K562 (cell line): Measurements from ENCODE around the gene ANP32B. TPM values are rescaled to one million over a fixed set of nuclear protein-coding genes. Genes with fewer than 3 reads are reported as not detected.
A peak's percentile ranks its signal among the peaks of the same experiment; 100 is the strongest.
"Not testable (repeated sequence)": the region's sequence is repeated elsewhere in the genome, so short reads cannot be mapped to it uniquely, and the experiment has no call there.

Experiments used
- ATAC-seq: fragments of 200-7000 bp; cut with Tn5 transposase; 3 replicates; pipeline ENCODE4 v1.9.1; 2020; ENCODE audit warnings: moderate library complexity
- BruUV-seq: library from RNA; stranded (reverse); fragments of 400-500 nt; replicated peaks from 2 replicates; lab custom pipeline; 2021; lab: Mats Ljungman, UMichigan
- CTCF ChIA-PET: fragments of 300-600 bp; formaldehyde crosslinking; extraction: SDS; loops from one replicate; lab custom pipeline; 2021; ENCODE audit warnings: low intra/inter-chr PET ratio; lab: Yijun Ruan, JAX
- POLR2A ChIA-PET: fragments of 300-600, 350-650 bp; sonication (Branson Sonifier 250); formaldehyde crosslinking; extraction: SDS; loops from one replicate; lab custom pipeline; 2021; ENCODE audit warnings: antibody characterized with exemption, inconsistent platforms; lab: Yijun Ruan, JAX
- DNase-seq, 4 experiments: peaks; one replicate each; pipeline versions ENCODE4 v3.0.0 to v3.0.0-alpha.2; 2011 to 2018; ENCODE audit warnings: low spot score in 3 of 4, mixed read lengths in 3 of 4; ENCODE audit errors: extremely low read depth in 1 of 4
- FAIRE-seq: peaks from 2 replicates; lab custom pipeline; 2011; peaks lifted over from hg19 to GRCh38; lab: Jason Lieb, UNC
- H2AFZ ChIP-seq: 2 replicates; pipeline ENCODE4 v1.6.0; 2011; ENCODE audit warnings: low read depth, low read length, control low read depth, inconsistent platforms
- H3K27ac ChIP-seq: fragments of 200-600 bp; 3 replicates; pipeline ENCODE4 v1.8.0; 2011; ENCODE audit warnings: low read depth, mild to moderate bottlenecking, control low read depth, inconsistent platforms, low read length, moderate library complexity, mixed read lengths; ENCODE audit errors: extremely low read depth
- H3K27me3 ChIP-seq, 2 experiments: fragments of 300-600 bp in 1 of 2; 2 replicates in 1 of 2; 3 replicates in 1 of 2; pipeline versions ENCODE4 v1.6.0 to v1.8.0; 2011; ENCODE audit warnings: inconsistent platforms in 2 of 2, low read length in 2 of 2, mild to moderate bottlenecking in 1 of 2, mixed read lengths in 1 of 2, moderate library complexity in 1 of 2; ENCODE audit not compliant: control insufficient read depth in 2 of 2, insufficient read depth in 2 of 2
- H3K36me3 ChIP-seq: fragments of 300-600 bp; 3 replicates; pipeline ENCODE4 v1.8.0; 2011; ENCODE audit warnings: mild to moderate bottlenecking, low read length, inconsistent platforms; ENCODE audit not compliant: control insufficient read depth, insufficient read depth
- H3K4me1 ChIP-seq, 2 experiments: fragments of 200-600 bp in 1 of 2; replicated peaks in 1 of 2; 2 replicates in 1 of 2; 3 replicates in 1 of 2; pipeline versions ENCODE4 v1.5.1 to v1.8.0; 2011; ENCODE audit warnings: inconsistent platforms in 2 of 2, low read length in 2 of 2, mild to moderate bottlenecking in 1 of 2, mixed read lengths in 1 of 2, moderate library complexity in 1 of 2; ENCODE audit not compliant: control insufficient read depth in 2 of 2, insufficient read depth in 2 of 2
- H3K4me2 ChIP-seq: 2 replicates; pipeline ENCODE4 v1.6.1; 2011; ENCODE audit warnings: low read length, control low read depth, inconsistent platforms, mixed read lengths; ENCODE audit not compliant: insufficient read depth
- H3K4me3 ChIP-seq: fragments of 200-600 bp; sonication (generic), shearing (Covaris generic); 2 replicates; pipeline ENCODE4 v1.5.1; 2016; ENCODE audit warnings: control low read depth, inconsistent platforms
- H3K79me2 ChIP-seq: fragments of 200-600 bp; 3 replicates; pipeline ENCODE4 v1.8.0; 2011; ENCODE audit warnings: low read length, inconsistent platforms; ENCODE audit not compliant: control insufficient read depth, insufficient read depth
- H3K9ac ChIP-seq, 2 experiments: 2 replicates each; pipeline versions ENCODE4 v1.6.0 to v1.6.1; 2011; ENCODE audit warnings: low read depth in 2 of 2, low read length in 2 of 2, control low read depth in 1 of 2, inconsistent platforms in 1 of 2, mild to moderate bottlenecking in 1 of 2, mixed read lengths in 1 of 2; ENCODE audit not compliant: insufficient read depth in 1 of 2
- H3K9me1 ChIP-seq: one replicate; pipeline ENCODE4 v1.6.0; 2011; ENCODE audit warnings: inconsistent platforms, mild to moderate bottlenecking, low read length, moderate library complexity; ENCODE audit not compliant: control insufficient read depth, insufficient read depth
- H3K9me3 ChIP-seq: replicated peaks from 2 replicates; pipeline ENCODE4 v1.5.1; 2011; ENCODE audit warnings: low read depth, low read length, inconsistent platforms; ENCODE audit not compliant: control insufficient read depth, insufficient read depth
- H4K20me1 ChIP-seq: replicated peaks from 2 replicates; pipeline ENCODE4 v1.6.1; 2011; ENCODE audit warnings: low read length, inconsistent platforms, mixed read lengths; ENCODE audit not compliant: control insufficient read depth, insufficient read depth
- ARID1B ChIP-seq: fragments of 450-650 bp; IDR thresholded peaks from 2 replicates; pipeline ENCODE4 v1.6.1; 2016; ENCODE audit warnings: antibody characterized with exemption, mild to moderate bottlenecking, inconsistent platforms
- BCOR ChIP-seq: fragments of 450-650 bp; IDR thresholded peaks from 2 replicates; pipeline ENCODE4 v1.6.1; 2016
- CBFA2T3 ChIP-seq: fragments of 450-650 bp; IDR thresholded peaks from 2 replicates; pipeline ENCODE4 v1.6.1; 2017
- DPF2 ChIP-seq: fragments of 450-650 bp; IDR thresholded peaks from 2 replicates; pipeline ENCODE4 v1.6.1; 2016
- JUND ChIP-seq, 2 experiments: IDR thresholded peaks; 2 replicates in 1 of 2; 3 replicates in 1 of 2; pipeline ENCODE4 v1.6.1; 2011; ENCODE audit warnings: borderline replicate concordance in 2 of 2, low read depth in 2 of 2, low read length in 2 of 2, improper control_type of control experiment in 1 of 2, missing biosample characterization in 1 of 2, missing genetic modification characterization in 1 of 2, missing genetic modification reagents in 1 of 2
- SMARCA4 ChIP-seq: fragments of 450-650 bp; IDR thresholded peaks from 2 replicates; pipeline ENCODE4 v1.6.1; 2016
- WGBS: fragments of 100-300 bp; shearing (Covaris generic); methylation state at CpG from one replicate; pipeline ENCODE4 v1.1.6; 2016; ENCODE audit warnings: low coverage, mixed read lengths; ENCODE audit not compliant: insufficient coverage; ENCODE audit errors: missing lambda C conversion rate; 5-methylcytosine and 5-hydroxymethylcytosine counted together
- in situ Hi-C: fragments of 300-500 bp; cut with MboI; formaldehyde crosslinking; loops from 4 replicates; pipeline ENCODE4 v1.15.0; 2018; ENCODE audit warnings: inconsistent platforms, mixed read lengths
- intact Hi-C: fragments of 100-400 bp; cut with micrococcal nuclease; formaldehyde crosslinking; loops from 2 replicates; pipeline ENCODE4 v1.14.2; 2022
- polyA plus RNA-seq, 8 experiments: library from polyadenylated mRNA; depleted of rRNA in 4 of 8; stranded (reverse) in 5 of 8; unstranded in 3 of 8; fragments of >200 nt; fragmentation: Nextera tagmentation in 2 of 8; fragmentation: Illumina TruSeq in 1 of 8; extraction: Ambion mirVana in 2 of 8; extraction: Trizol in 1 of 8; gene quantifications; 2 replicates each; pipeline versions ENCODE4 v1.2.1 to v1.2.3, GENCODE V29; 2011 to 2014; ENCODE audit warnings: inconsistent platforms in 1 of 8, missing spikeins in 1 of 8
- total RNA-seq, 7 experiments: library from RNA; depleted of rRNA in 6 of 7; stranded (reverse); fragments of >200 nt in 6 of 7; fragmentation: Illumina TruSeq in 2 of 7; extraction: Trizol in 2 of 7; gene quantifications; 2 replicates each; pipeline versions ENCODE4 v1.2.1 to v1.2.3, GENCODE V29; 2011 to 2021; ENCODE audit warnings: low replicate concordance in 1 of 7
- TF ChIP-seq, protein P1 (sequence below), 2 experiments: fragments of 450-650 bp in 1 of 2; sonication (generic) in 1 of 2; formaldehyde crosslinking in 1 of 2; IDR thresholded peaks in 1 of 2; conservative IDR thresholded peaks in 1 of 2; 2 replicates each; pipeline versions ENCODE4 v1.6.1 to v1.8.1; 2016 to 2023; ENCODE audit warnings: mild to moderate bottlenecking in 2 of 2, moderate library complexity in 2 of 2, inconsistent platforms in 1 of 2, missing genetic modification reagents in 1 of 2

Gene ANP32B
- total and polyA plus RNA-seq, 9 of the 15 experiments (the other 6 are each of a cell fraction or from before 2014, with no cell fraction given), result 68.9 to 815 (median 141) TPM

DNA sequence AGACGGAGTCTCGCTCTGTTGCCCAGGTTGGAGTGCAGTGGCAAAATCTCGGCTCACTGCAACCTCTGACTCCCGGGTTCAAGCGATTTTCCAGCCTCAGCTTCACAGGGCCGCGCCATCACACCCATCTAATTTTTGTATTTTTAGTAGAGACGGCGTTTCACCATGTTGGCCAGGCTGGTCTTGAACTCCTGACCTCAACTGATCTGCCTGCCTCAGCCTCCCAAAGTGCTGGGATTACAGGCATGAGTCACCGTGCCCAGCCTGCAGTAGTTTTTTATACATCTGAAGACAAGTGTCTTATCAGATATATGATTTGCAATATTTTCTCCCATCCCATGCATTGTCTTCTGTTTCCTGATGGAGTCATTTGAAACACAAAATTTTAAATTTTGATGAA lies 6.5 kb upstream of the ANP32B start:
- Histone ChIP-seq H3K79me2 (peaks cover 11% of the 10 kb centered on the region), H3K4me1 (peaks cover 17 to 33% of the 10 kb centered on the region in 2 experiments; a peak in 4 of 5 replicates)
- H3K9me3 ChIP-seq, FAIRE-seq, BruUV-seq, CTCF ChIA-PET, H2AFZ ChIP-seq, H4K20me1 ChIP-seq, DNase-seq, in situ Hi-C loops, H3K4me3 ChIP-seq, H3K9ac ChIP-seq, ATAC-seq, intact Hi-C loops, H3K9me1 ChIP-seq, H3K4me2 ChIP-seq, H3K36me3 ChIP-seq, POLR2A ChIA-PET, H3K27me3 ChIP-seq, H3K27ac ChIP-seq: not testable (repeated sequence)
- TF ChIP-seq BCOR, result peak; percentile 59; the same call in 1 of the 2 replicates
- peak; percentile 35; the same call in 1 of the 2 replicates for TF ChIP-seq JUND (IDR thresholded peaks at IDR 0.05; ENCODE audit: borderline replicate concordance, low read depth, low read length)
- TF ChIP-seq JUND (tag; IDR thresholded peaks at IDR 0.05; ENCODE audit: borderline replicate concordance, low read depth, low read length), result peak; percentile 24; the same call in 1 of the 3 replicates
- TF ChIP-seq, protein P1, sequence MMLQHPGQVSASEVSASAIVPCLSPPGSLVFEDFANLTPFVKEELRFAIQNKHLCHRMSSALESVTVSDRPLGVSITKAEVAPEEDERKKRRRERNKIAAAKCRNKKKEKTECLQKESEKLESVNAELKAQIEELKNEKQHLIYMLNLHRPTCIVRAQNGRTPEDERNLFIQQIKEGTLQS (IDR thresholded peaks at IDR 0.05), result peak; percentile 74
- TF ChIP-seq, protein P1 (CRISPR knock-in tag; conservative IDR thresholded peaks at IDR 0.05), result not testable (repeated sequence)
- TF ChIP-seq CBFA2T3, result 0 out of 2 replicates have a peak, but pooled peaks have one; percentile 8
- peak; percentile 58; the same call in 1 of the 2 replicates for TF ChIP-seq ARID1B
- peak; percentile 27; the same call in 1 of the 2 replicates for TF ChIP-seq DPF2
- TF ChIP-seq SMARCA4, result peak; percentile 41; the same call in 1 of the 2 replicates
- 61% methylated on average over 10 of the region's 10 CpGs for WGBS
